ENCODE measurements around the gene SAMM50.

SAMM50 gene

GRCh38 chr22:44042249-44043218, 87.3 kb downstream of the SAMM50 start:
- no peak for TF ChIP-seq CTCF (IDR thresholded peaks at IDR 0.05; ENCODE audit: low read length)
- no peak for TF ChIP-seq EZH2phosphoT487 (IDR thresholded peaks at IDR 0.05; ENCODE audit: low read length)
- no peak for TF ChIP-seq EZH2 (optimal IDR thresholded peaks at IDR 0.05; ENCODE audit: low read depth, low read length)
- Histone ChIP-seq H2AFZ (ENCODE audit: low read length) (no peak overlapping the region), H3K9me2 (replicated peaks; ENCODE audit: insufficient read depth, low read length) (no peaks in the 10 kb centered on the region), H3K9me3 (replicated peaks; ENCODE audit: insufficient read depth, low read length) (no peaks in the 10 kb centered on the region), H3K4me1 (ENCODE audit: low read length) (no peaks in the 10 kb centered on the region), H3K36me3 (replicated peaks; ENCODE audit: insufficient read depth, low read length) (no peaks in the 10 kb centered on the region), H3K4me3 (ENCODE audit: low read length) (no peak overlapping the region), H3F3A (ENCODE audit: insufficient read depth, low read length) (no peaks in the 10 kb centered on the region), H3K27me3 (replicated peaks; ENCODE audit: insufficient read depth, low read length) (no peaks in the 10 kb centered on the region), H3K79me2 (ENCODE audit: low read length) (peaks cover 65% of the 10 kb centered on the region), H3K4me2 (ENCODE audit: low read depth, low read length) (no peak overlapping the region), H4K20me1 (ENCODE audit: insufficient read depth, low read length) (no peaks in the 10 kb centered on the region), H3K9ac (ENCODE audit: low read length) (no peak overlapping the region), H3K27ac (ENCODE audit: low read length) (no peak overlapping the region)
- DNase-seq = no peak

- H3K79me2 ChIP-seq (ENCODE audit: low read length) = peaks cover 64% of the 10 kb centered on the region
- H3K4me3 ChIP-seq (ENCODE audit: low read length) = no peak overlapping the region
- H3K27ac ChIP-seq (ENCODE audit: low read length) = no peak overlapping the region
- no peak overlapping the region for H2AFZ ChIP-seq (ENCODE audit: low read length)
- H3K9ac ChIP-seq (ENCODE audit: low read length) = no peak overlapping the region
- no peaks in the 10 kb centered on the region for H4K20me1 ChIP-seq (ENCODE audit: insufficient read depth, low read length)
- H3K4me1 ChIP-seq (ENCODE audit: low read length) = no peaks in the 10 kb centered on the region
- no peak for DNase-seq
- H3K9me2 ChIP-seq (replicated peaks; ENCODE audit: insufficient read depth, low read length) = no peaks in the 10 kb centered on the region
- no peaks in the 10 kb centered on the region for H3K9me3 ChIP-seq (replicated peaks; ENCODE audit: insufficient read depth, low read length)
- no peaks in the 10 kb centered on the region for H3K36me3 ChIP-seq (replicated peaks; ENCODE audit: insufficient read depth, low read length)
- H3F3A ChIP-seq (ENCODE audit: insufficient read depth, low read length) = peaks cover 6% of the 10 kb centered on the region; the same call in 1 of the 2 replicates
- no peak overlapping the region for H3K4me2 ChIP-seq (ENCODE audit: low read depth, low read length)
- TF ChIP-seq CTCF (IDR thresholded peaks at IDR 0.05; ENCODE audit: low read length) (no peak), EZH2phosphoT487 (IDR thresholded peaks at IDR 0.05; ENCODE audit: low read length) (no peak), EZH2 (optimal IDR thresholded peaks at IDR 0.05; ENCODE audit: low read depth, low read length) (no peak)
- H3K27me3 ChIP-seq (replicated peaks; ENCODE audit: insufficient read depth, low read length) = no peaks in the 10 kb centered on the region
Measured at GRCh38 chr22:44045145-44045544, 89.9 kb downstream of the SAMM50 start.
